ENCODE measurements around the gene HOXC5. TPM values are rescaled to one million over a fixed set of nuclear protein-coding genes. Genes with fewer than 3 reads are reported as not detected.

The HOXC5 gene
- total RNA-seq, result 1 to 10 TPM in 1 of 2 donors, not detected in 1; 1.7 TPM

GRCh38 chr12:54032627-54033100, at the start of gene HOXC5:
Gene HOXC5, plus strand, starts transcription at chr12:54033050. Its CDS starts 73 bp downstream, at chr12:54033123.

GRCh38 chr12:53984901-53985691, 47.8 kb upstream of the HOXC5 start, which contains the start of gene HOXC10:
Gene HOXC10, plus strand, starts transcription at chr12:53985146. Its CDS starts 114 bp downstream, at chr12:53985260.

DNA sequence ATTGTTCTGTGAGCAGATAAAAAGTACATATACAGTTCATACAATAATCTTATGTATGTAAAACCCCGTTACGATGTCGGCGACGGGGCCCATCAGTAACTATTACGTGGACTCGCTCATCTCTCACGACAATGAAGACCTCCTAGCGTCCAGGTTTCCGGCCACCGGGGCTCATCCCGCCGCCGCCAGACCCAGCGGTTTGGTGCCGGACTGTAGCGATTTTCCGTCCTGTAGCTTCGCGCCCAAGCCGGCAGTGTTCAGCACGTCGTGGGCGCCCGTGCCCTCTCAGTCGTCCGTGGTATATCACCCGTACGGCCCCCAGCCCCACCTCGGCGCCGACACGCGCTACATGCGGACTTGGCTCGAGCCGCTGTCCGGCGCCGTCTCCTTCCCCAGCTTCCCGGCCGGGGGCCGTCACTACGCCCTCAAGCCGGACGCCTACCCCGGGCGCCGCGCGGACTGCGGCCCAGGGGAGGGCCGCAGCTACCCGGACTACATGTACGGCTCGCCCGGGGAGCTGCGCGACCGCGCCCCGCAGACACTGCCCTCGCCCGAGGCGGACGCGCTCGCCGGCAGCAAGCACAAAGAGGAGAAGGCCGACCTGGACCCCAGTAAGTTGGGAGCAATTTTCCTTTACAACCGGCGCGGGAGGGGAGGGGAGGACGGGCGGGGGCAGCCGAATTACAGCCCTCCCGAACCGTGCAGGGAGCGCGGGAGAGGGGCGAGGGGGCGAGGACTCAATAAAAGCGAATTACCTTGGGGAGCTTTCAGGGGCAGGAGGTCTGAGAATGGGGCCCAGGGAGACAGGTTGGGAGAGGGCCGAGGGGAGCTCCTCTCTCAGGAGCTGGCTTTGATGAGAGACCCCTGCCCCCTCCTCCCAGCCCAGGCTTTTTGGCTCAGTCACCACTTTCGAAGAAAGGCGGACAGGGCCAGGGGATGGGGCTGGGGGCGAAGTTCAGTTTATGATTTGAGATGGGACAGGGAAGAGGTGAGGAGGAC, 32.4 kb upstream of the HOXC5 start, which contains the start of gene HOXC9:
Gene HOXC9 (plus strand): TSS at position 46 of the 999 bp plus-strand sequence. CDS start 28 bp downstream, at position 74.

DNA sequence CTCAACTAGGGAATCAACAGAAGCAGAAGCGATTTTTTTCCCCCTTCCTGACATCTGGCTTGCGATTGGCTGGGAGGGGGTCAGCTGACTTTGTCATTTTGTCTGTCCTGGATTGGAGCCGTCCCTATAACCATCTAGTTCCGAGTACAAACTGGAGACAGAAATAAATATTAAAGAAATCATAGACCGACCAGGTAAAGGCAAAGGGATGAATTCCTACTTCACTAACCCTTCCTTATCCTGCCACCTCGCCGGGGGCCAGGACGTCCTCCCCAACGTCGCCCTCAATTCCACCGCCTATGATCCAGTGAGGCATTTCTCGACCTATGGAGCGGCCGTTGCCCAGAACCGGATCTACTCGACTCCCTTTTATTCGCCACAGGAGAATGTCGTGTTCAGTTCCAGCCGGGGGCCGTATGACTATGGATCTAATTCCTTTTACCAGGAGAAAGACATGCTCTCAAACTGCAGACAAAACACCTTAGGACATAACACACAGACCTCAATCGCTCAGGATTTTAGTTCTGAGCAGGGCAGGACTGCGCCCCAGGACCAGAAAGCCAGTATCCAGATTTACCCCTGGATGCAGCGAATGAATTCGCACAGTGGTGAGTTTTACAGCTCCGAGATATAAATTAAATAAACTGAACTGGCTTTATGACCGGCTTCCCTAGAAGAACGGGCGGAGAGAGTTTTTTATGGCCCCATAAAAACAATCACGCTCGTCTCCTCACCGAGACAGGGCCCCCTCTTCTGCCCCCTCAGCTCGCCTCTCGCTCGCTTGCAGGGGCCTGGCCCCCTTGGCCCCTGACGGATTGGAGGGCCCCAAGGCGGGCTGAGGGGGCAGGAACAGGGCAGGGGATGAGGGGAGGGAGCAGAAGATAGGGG, 4.3 kb upstream of the HOXC5 start, which contains the start of gene HOXC6:
Gene HOXC6 (plus strand): TSS at position 127 of the 888 bp plus-strand sequence. CDS start 82 bp downstream, at position 209.

DNA sequence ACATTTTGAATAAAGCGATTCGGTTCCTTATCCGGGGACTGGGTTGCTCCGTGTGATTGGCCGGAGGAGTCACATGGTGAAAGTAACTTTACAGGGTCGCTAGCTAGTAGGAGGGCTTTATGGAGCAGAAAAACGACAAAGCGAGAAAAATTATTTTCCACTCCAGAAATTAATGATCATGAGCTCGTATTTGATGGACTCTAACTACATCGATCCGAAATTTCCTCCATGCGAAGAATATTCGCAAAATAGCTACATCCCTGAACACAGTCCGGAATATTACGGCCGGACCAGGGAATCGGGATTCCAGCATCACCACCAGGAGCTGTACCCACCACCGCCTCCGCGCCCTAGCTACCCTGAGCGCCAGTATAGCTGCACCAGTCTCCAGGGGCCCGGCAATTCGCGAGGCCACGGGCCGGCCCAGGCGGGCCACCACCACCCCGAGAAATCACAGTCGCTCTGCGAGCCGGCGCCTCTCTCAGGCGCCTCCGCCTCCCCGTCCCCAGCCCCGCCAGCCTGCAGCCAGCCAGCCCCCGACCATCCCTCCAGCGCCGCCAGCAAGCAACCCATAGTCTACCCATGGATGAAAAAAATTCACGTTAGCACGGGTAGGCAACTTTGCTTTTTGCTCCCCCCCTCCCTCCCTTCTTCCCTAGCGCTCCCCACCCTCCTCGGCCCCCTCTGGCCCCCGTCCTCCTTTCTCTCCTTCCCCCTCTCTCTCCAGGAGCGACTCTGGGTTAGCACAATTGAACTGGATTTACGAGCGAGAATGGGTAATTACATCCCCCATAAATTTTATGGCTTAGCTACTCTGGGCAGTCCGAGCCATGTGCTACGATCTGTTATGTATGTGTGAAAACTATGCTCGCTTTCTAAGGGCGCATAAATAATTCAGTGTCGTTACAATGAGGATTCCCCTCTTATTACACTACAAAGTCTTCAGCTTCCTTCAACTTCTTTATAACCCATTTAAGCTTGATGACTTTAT, 21.2 kb downstream of the HOXC5 start, which contains the start of gene HOXC4:
Gene HOXC4 (plus strand): TSS at position 85 of the 991 bp plus-strand sequence. CDS start 88 bp downstream, at position 173.

Small RNA genes within 50 kb of the gene (small RNA-seq; reads per million reads assigned to genes)
- gene HOXC5, result 0 to 4.4 reads per million in 2 donors
- gene MIR196A2, result 0.26 to 4.5 reads per million in 2 donors
- gene MIR615, result 5.2 to 8.3 reads per million in 2 donors

Other genes starting within 250 kb of the HOXC5 start
- not detected for gene HOXC13, start 94.2 kb upstream of the HOXC5 start, total RNA-seq
- not detected for gene HOXC12, start 78.1 kb upstream of the HOXC5 start, total RNA-seq
- gene HOXC11, start 59.9 kb upstream of the HOXC5 start, total RNA-seq, result under 1 TPM in 1 of 2 donors, not detected in 1; 0.33 TPM
- not detected for gene HOTAIR, start 58.1 kb upstream of the HOXC5 start, total RNA-seq
- 1 to 10 TPM in 1 of 2 donors, not detected in 1; 5.7 TPM for gene HOXC10, start 47.9 kb upstream of the HOXC5 start, total RNA-seq
- 1 to 10 TPM in 1 of 2 donors, not detected in 1; 5.7 TPM for gene HOXC9, start 32.9 kb upstream of the HOXC5 start, total RNA-seq
- gene HOXC8, start 24.1 kb upstream of the HOXC5 start, total RNA-seq, result 1 to 10 TPM in 1 of 2 donors, not detected in 1; 1.3 TPM
- 1 to 10 TPM in 1 of 2 donors, not detected in 1; 3.7 TPM for gene HOXC6, start 4.6 kb upstream of the HOXC5 start, total RNA-seq
- gene HOXC4, start 20.8 kb downstream of the HOXC5 start, total RNA-seq, result 1 to 10 TPM in 1 of 2 donors, not detected in 1; 3.3 TPM
- 10 to 100 TPM; 28.6 to 37.6 TPM for gene SMUG1, start 155.9 kb downstream of the HOXC5 start, total RNA-seq
- 10 to 100 TPM; 15.8 to 24.6 TPM for gene CBX5, start 247.1 kb downstream of the HOXC5 start, total RNA-seq
- 100 to 1,000 TPM; 158 to 220 TPM for gene HNRNPA1, start 247.7 kb downstream of the HOXC5 start, total RNA-seq